Testis (tissue), 2 donors: ENCODE measurements around the gene TULP4.
"Not testable (repeated sequence)": the region's sequence is repeated elsewhere in the genome, so short reads cannot be mapped to it uniquely, and the experiment has no call there.

Source experiments
- CTCF ChIP-seq, 3 experiments: fragments of 450-650 bp in 2 of 3; fragments of 200-600 bp in 1 of 3; sonication (generic) in 1 of 3; IDR thresholded peaks; one replicate each; pipeline ENCODE4 v1.5.1; 2016 to 2019; ENCODE audit warnings: antibody characterized with exemption in 3 of 3, mild to moderate bottlenecking in 2 of 3, moderate library complexity in 1 of 3
- POLR2A ChIP-seq: fragments of 450-650 bp; IDR thresholded peaks from one replicate; pipeline ENCODE4 v1.6.1; 2017; ENCODE audit warnings: antibody characterized with exemption, mild to moderate bottlenecking, moderate library complexity

GRCh38 chr6:158477722-158478121 lies 165.5 kb downstream of the TULP4 start:
- TF ChIP-seq POLR2A; CTCF (IDR thresholded peaks at IDR 0.05): not testable (repeated sequence)
